ENCODE data around the gene CALU.

Gene CALU

DNA sequence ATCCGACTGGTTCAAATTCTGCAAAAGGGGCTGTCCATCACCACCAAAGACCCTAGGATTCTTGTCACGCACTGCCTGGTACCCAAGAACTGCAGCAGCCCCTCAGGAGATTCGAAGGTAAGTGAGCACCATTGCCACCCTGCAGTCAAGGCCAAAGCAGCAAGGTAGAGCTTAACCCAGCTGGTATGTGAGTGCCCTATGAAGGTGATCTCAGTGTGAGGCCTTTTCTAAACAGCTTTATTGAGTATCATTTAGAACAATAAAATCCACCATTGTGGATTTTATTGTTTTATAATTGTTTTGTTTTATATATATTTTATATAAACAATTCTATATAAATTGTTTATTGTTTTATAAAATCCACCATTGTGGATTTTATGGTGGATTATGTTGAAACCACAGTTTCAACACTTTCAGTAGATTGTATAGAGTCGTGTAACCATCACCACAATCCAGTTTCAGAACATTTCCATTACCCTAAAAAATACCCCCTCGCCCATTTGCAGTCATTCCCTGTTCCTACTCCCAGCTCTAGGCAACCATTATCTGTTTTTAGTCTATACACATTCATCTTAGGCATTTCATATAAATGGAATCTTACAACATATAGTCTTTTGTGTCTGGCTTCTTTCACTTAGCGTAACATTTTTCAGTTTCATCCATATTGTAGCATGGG lies 20.1 kb upstream of the CALU start:
- intact Hi-C loops (cut with DNase I), result no loop called here

DNA sequence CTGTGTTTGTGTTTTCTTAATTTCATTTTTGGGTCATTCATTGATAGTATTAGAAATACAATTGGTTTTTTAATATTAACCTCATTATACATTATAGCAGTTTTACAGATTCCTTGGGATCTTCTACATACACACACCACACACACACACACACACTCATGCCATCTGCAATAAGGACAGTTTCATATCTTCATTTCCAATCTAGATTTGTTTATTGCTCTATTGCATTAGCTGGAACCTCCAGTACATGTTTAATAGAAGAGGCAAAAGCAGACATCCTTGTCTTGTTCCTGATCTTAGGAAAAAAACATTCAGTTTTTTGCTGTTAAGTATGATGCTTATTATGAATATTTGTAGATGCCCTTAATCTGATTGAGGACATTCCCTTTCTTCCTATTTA lies 17.8 kb upstream of the CALU start:
- intact Hi-C loops (cut with DNase I), result no loop called here
- DNase-seq, result no peak

More for the DNA sequence above, 20.1 kb upstream of the CALU start:
- no peak for DNase-seq

DNA sequence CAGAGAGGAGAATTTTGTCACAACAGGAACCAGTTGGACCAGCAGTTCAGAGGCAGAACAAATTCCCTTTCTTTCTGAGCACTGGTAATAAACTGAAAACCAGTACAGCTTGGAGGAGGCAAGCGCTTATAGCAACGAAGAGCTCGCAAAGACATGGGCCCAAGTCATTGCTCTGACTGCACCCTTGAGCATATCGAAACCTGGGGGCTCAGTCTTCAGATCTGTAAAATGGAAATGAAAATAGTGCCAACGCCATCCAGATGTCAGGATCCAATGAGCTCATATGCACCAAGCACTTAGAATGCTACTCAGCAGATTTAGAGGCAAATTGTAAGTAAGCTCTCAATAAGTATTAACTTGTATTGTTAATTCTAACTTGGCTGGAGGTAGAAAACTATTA lies 14.4 kb upstream of the CALU start:
- DNase-seq, result no peak
- intact Hi-C loops (cut with DNase I), result no loop called here

DNA sequence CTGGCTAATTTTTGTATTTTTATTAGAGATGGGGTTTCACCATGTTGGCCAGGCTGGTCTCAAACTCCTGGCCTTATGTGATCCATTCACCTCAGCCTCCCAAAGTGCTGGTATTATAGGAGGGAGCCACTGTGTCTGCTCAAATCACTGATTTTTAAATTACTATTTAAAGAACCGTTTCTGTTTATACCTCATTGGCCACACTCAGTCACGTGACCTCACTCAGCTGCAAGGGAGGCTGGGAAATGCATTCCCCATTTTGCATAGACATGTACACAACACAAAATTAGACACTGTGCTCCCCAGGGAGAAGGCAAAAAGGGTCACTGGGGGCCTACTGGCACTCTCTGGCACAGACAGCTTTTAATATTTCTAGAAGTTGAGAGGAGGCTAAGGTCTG lies 13.6 kb upstream of the CALU start:
- intact Hi-C loops (cut with DNase I), result no loop called here
- DNase-seq, result peak in 2 of 42 donors; percentile 6 to 34

DNA sequence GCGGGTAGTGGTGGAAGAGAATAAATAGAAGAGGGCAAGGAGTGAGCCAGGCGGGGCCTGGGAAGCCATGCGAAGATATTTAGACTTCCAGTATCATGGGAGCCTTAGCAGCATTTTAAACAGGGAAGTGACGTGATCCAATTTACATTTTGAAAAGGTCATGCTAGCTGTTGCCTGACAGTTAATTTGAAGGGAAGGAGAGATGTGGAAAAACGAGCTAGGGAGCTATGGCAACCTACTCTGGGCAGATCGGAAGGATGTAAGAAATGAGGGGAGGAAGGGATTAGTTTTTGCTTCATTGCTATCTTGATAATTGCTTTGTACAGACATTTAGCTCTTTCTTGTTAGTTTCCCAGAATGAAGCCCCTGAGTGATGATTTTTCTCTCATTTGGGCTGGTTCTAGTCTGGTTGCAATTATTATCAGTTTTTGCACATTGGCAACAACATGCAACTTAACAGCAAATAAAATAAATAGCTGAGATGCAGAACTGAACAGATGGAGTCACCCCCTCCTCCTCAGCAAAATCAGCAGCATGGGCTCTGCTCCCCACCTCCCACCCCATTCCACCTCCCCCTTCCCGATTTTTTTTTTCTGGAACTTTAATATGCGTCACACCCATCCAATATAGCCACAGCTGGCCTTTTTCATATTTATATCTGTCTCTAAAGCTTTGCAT lies 13.0 kb upstream of the CALU start:
- intact Hi-C loops (cut with DNase I), result no loop called here
- peak in 2 of 42 donors; percentile 3 to 11 for DNase-seq

DNA sequence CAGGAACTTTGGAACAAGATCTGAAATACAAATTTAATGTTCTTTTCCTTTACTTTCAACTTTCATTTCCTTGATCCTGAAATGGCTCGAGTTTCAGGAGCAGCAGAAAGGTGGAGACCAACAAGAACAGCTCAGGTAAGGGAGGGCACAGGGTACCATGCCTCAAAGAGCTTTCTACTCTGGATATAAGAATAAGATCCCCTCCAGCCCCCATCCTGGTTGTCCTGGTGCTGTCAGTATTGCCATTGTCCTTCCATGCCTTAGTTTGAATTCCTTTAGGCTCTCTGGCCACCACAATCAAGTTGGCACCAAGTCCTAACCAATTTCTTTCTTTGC lies 12.5 kb upstream of the CALU start:
- no peak for DNase-seq
- intact Hi-C loops (cut with DNase I), result no loop called here

DNA sequence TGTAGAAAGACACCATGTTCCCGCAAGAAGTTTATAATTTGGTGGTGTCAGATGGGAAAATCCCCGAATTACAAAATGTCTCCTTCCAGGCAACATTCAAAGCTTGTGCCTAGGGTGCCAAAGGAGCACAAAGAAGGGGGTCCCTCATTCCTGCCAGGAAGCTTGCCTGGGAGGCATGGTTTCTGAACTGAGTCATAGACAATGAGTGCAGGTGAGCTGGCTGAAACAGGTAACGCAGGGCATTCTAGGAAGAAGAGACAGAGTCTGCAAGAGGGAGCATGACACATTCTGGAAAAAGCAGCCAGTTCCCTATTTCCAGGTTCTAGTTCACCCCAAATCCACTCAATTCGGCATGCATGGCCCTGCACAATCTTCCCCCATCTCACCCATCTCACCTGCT lies 11.9 kb upstream of the CALU start:
- no peak for DNase-seq
- intact Hi-C loops (cut with DNase I), result no loop called here

DNA sequence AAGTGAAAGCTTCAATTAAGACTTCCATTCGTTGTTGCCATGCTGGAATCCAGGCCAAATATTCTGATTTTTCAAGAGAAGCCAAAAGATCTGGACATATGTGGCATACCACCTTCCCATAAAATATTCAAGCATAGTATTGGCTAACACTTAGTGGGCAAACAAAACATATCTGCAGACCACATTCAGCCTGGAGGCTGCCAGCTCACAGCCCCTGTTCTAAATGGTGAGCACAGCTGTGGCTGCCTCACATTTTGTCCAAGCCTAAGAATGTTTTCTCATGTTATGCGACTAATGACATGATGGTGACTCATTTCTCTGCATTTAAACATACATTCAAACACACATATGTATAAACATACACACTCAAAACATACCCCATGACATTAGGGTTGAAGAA lies 10.6 kb upstream of the CALU start:
- intact Hi-C loops (cut with DNase I), result no loop called here
- DNase-seq, result no peak

DNA sequence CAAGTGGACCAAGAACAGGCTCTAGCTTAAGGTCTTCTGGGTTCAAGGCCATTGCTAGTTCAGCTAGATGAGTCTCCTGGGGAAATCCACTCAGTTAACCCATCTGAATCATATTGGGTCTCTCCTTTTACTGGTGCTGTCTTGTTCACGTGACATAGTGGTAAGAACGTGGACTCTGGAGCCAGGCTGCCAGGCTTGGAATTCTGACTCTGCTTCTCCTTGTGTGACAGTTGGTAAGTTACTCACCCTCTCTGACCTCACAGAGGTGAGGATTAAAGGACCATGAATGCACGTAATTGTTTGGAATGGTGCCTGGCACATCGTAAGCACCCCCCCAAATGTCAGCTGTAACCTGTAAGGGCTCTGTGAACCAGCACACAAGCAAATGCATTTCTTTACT lies 9.7 kb upstream of the CALU start:
- DNase-seq, result no peak
- intact Hi-C loops (cut with DNase I), result no loop called here

DNA sequence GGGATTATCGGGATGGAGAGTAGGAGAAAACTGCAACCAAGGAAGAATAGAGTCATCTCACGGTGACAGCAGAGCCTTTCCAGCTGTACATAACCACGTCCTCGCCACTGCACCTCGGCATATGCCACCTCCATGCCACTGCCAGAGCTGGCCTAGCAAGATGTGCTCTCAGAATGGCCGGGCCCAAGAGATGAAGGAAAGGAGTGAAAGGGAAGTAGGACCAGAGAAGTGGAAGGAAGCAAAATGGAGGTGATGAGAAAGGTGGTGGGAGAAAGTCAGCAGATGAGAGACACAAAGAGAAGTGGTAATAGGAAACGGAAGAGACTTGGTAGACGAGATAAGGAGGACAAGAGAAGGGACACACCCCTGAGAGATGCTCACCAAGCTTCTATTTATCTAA lies 8.0 kb upstream of the CALU start:
- intact Hi-C loops (cut with DNase I), result no loop called here
- no peak for DNase-seq

DNA sequence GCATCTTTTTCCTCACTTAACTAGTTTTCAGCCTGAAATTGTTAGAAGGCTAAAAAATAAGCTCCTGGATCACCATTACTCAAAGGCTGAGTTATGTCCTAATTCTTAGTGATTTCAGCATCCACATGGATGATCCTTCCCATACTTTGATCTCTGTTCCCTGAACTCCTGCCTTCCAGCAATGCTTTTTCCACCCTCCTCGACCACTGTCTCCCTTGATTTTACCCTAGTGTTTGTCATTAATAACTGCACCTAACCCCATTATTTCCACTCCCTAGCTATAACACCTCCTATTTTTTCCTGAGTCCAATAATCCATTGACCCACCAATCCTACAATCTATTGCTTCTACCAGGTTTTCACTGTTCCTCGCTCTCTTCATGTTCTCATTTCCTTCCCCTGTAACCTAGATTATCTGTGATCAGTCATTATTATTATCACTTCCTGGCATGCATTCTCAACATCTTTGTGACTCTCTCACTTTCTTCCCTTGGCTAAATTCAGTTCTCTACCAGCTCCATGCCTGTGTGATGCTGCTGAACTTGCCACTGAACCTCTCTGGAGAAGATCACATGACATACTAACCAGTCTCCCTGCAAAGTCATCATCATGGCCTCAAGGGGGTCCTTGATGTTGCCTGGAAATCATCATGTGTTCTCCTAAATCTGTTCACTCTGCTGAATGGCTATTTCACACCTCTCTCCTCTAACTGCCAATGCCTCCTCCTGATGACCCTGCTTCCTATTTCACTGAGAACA lies 6.5 kb upstream of the CALU start:
- intact Hi-C loops (cut with DNase I), result no loop called here
- DNase-seq, result no peak

DNA sequence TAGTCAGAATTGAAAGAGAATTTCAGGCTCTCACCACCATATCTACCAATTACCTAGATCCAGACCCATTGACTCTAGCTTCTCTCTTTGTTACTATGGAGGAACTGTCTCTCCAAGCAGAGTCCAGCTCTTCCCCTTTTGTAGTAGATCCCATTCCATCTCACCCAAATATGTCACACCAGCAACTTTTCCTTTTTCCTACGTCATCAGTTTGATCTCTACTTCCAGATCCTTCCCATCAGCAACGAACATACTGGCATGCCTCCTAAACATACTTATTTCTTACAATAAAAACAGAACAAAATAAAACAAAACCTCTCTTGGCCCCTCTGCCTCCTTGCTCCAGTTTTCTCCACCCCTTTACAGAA lies 5.9 kb upstream of the CALU start:
- DNase-seq, result no peak

DNA sequence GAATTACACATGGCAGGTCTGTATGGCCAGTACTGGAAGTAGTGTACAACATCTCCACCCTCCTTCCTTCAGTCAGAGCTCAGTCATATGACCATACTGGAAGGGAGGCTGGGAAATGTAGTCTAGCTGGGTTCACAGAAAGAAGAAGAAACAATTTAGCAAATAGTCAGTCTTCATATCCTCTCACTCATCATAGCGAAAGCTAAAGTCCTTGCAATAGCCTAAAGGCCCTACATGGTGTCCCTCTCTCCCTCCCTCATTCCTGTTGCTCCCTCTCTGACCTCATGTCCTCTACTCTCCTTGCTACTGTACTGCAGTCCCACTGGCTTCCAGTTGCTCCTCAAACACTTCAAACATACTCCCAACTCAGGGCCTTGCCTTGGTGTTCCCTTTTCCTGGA lies 4.3 kb upstream of the CALU start:
- intact Hi-C loops (cut with DNase I), result loop anchor here (5.0 kb wide), 1 partner anchor 132 kb away; a partner anchor contains a TSS
- no peak for DNase-seq

More for the DNA sequence above, 5.9 kb upstream of the CALU start:
- intact Hi-C loops (cut with DNase I), result no loop called here

DNA sequence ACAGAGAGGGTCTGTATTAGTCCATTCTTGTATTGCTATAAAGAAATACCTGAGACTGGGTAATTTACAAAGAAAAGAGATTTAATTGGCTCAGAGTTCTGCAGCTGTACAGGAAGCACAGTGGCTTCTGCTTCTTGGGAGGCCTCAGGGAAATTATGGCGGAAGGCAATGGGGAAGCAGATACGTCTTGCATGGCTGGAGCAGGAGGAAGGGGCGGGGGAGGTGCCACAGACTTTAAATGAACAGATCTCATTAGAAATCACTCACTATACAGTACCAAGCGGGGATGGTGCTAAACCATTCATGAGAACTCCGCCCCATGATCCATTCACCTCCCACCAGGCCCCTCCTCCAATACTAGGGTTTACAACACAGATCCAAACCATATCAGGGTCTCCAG lies 3.7 kb upstream of the CALU start:
- DNase-seq, result peak in 1 of 42 donors; percentile 4
- intact Hi-C loops (cut with DNase I), result loop anchor here (5.0 kb wide), 1 partner anchor 132 kb away; a partner anchor contains a TSS

DNA sequence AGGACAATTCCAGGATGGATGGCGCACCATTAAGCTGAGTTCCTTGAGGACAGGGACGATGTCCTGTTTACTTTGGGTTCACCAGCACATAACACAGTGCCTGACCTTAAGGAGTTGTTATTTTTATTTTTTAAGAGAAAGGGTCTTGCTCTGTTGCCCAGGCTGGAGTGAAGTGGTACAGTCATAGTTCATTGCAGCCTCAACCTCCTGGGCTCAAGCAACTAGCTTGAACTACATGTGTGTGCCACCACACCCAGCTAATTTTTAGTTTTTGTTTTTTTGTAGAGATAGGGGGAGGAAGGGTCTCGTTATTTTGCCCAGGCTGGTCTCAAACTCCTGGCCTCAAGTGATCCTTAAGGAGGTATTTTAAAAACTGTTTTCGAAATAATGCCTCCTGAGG lies 1.7 kb upstream of the CALU start:
- intact Hi-C loops (cut with DNase I), result loop anchor here (5.0 kb wide), 1 partner anchor 130 kb away; a partner anchor contains a TSS
- no peak for DNase-seq

DNA sequence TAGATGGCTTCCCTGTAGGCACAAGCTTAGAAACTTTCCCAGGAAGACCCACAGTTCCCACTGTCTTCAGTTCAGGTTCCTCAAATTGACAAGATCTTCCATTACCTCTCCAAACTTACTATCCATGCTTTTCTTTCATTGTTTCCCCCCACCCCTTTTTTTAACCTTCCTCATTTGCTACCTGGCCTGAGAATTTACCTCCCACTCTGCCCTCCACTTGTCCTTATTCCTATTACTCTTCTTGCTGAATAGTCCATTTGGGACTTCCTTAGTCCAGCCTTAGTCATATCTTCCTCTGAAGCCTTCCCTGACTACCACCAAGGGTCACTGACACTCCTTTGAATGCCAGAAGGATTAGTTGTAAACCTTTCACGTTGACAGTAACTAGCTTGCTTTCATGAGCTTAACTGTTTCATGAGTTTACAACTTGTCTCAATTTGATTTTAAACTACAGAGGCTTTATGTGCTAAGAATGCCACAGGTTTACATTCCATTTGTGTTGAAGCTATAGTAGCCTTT lies 1.2 kb upstream of the CALU start:
- DNase-seq, result no peak
- intact Hi-C loops (cut with DNase I), result loop anchor here (5.0 kb wide), 1 partner anchor 129 kb away; a partner anchor contains a TSS

DNA sequence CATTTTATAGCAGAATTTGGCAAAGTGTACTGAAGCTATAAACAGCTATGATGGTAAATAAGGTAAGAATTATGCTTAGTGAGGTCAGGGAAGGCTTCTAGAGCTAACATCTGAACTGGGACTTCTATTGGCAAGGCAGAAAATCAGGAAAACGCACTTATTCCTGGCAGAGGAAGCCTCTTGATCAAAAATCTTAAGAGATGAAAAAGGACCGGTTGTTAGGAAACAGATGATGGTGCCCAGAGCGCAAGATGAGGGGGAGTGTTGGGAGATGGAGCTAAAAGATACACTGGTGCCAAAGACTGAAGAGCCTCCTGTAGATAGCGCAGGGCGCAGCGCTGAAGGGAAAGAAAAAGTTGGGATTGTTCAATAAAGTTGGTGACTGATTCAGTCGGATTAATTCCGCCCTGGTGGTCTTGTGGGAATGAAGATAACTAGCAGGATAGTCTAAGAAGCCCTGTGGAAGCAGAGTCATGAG lies 550 bp upstream of the CALU start:
- peak in 7 of 42 donors; percentile 5 to 31 (median 13) for DNase-seq
- intact Hi-C loops (cut with DNase I), result loop anchor here (5.0 kb wide), 1 partner anchor 129 kb away; a partner anchor contains a TSS

DNA sequence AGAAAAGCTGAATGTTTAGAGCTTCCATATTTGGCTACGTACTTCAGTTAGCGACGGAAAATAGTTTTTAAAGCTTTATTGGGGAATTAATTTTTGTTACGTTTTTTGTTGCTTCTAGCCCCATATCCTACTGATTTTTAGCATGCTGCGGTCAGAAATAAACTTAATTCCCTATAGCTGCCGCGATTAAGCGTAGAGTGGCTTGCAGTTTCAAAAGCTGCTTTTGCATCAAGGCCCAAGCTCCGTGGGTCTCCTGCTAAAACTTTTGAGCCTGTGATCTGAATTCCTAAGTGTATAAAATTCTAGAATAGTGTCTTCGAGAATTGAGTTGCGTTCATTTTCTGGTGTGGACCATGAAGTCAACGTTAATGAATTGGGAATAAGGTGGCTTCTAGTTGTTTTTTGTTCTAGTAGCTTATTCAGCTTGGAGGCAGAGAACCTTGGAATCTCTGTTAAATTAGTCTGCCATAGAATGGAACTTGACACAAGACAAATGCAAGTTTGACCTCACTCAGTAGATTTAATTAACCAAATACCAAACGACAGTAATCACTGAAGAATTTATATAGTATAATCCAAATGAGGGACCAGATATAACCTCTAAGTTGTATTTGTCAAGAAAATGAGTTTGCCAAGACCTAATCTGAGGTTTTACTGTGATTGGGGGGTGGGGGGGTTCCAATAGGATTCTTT lies 977 bp downstream of the CALU start:
- no peak for DNase-seq
- intact Hi-C loops (cut with DNase I), result loop anchor here (5.0 kb wide), 1 partner anchor 127 kb away; a partner anchor contains a TSS

DNA sequence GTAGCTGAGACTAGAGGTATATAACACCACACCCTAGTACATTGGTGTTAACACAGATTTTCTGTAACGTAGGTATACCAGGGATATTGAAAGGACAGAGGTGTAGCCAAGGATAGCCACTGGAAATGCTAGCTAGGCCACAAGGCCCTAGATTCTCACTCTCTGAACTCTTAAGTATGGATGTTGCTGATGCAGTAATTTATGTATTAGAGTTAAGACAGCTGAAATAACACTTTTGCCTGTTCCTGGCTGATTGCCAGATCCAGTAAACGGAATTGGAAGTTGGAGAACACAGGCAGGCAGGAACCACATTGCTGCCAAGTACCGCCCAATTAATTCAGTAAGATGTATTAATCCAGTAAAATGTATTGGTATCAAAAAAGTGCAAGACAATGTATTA lies 1.8 kb downstream of the CALU start:
- DNase-seq, result no peak
- intact Hi-C loops (cut with DNase I), result no loop called here

Data from head of caudate nucleus (tissue), 42 donors.